GM19463 (cell line): Measurements from ENCODE around the gene CCDC12.

ENCODE experiments used
- ATAC-seq: cut with Tn5 transposase; IDR thresholded peaks from one replicate; pipeline ENCODE4 v1.9.1; 2021; ENCODE audit warnings: mild to moderate bottlenecking, moderate library complexity; ENCODE audit not compliant: unreplicated experiment

CCDC12 gene

GRCh38 chr3:46909535-46910161, 66.9 kb downstream of the CCDC12 start:
- no peak for ATAC-seq

GRCh38 chr3:46908986-46909534, 67.5 kb downstream of the CCDC12 start:
- ATAC-seq, result no peak

GRCh38 chr3:46908294-46908985, 68.1 kb downstream of the CCDC12 start:
- no peak for ATAC-seq

GRCh38 chr3:46907960-46908293, 68.6 kb downstream of the CCDC12 start:
- no peak for ATAC-seq

GRCh38 chr3:46907271-46907670, 69.3 kb downstream of the CCDC12 start:
- ATAC-seq, result no peak

GRCh38 chr3:46906471-46907058, 70.0 kb downstream of the CCDC12 start:
- no peak for ATAC-seq

- no peak for ATAC-seq
Observed at GRCh38 chr3:46905661-46906451, 70.7 kb downstream of the CCDC12 start.

- ATAC-seq, result no peak
Observed at GRCh38 chr3:46905213-46905560, 71.4 kb downstream of the CCDC12 start.

GRCh38 chr3:46904303-46905212, 72.0 kb downstream of the CCDC12 start:
- ATAC-seq, result no peak

GRCh38 chr3:46903341-46904302, 72.9 kb downstream of the CCDC12 start:
- ATAC-seq, result no peak

- no peak for ATAC-seq
Observed at GRCh38 chr3:46902188-46902631, 74.3 kb downstream of the CCDC12 start.

GRCh38 chr3:46901591-46902187, 74.9 kb downstream of the CCDC12 start:
- ATAC-seq, result no peak

- ATAC-seq, result no peak
Observed at GRCh38 chr3:46901061-46901460, 75.5 kb downstream of the CCDC12 start.

- ATAC-seq, result no peak
Observed at GRCh38 chr3:46900356-46900755, 76.2 kb downstream of the CCDC12 start.

GRCh38 chr3:46900007-46900292, 76.6 kb downstream of the CCDC12 start:
- no peak for ATAC-seq

- no peak for ATAC-seq
Observed at GRCh38 chr3:46899151-46900006, 77.2 kb downstream of the CCDC12 start.

- ATAC-seq, result no peak
Observed at GRCh38 chr3:46898321-46899150, 78.0 kb downstream of the CCDC12 start.
